Ishikawa (cell line): ENCODE data around the gene MYBPHL.

Experiments
- CEBPB ChIP-seq: IDR thresholded peaks from 2 replicates; pipeline ENCODE4 v1.6.1; 2012
- EP300 ChIP-seq: IDR thresholded peaks from 2 replicates; pipeline ENCODE4 v1.6.1; 2012; ENCODE audit warnings: borderline replicate concordance
- FOXM1 ChIP-seq: IDR thresholded peaks from 2 replicates; pipeline ENCODE4 v1.6.1; 2012; ENCODE audit warnings: low read depth, borderline replicate concordance
- RAD21 ChIP-seq: IDR thresholded peaks from 2 replicates; pipeline ENCODE4 v1.6.1; 2012; ENCODE audit warnings: low read depth
- TAF1 ChIP-seq: IDR thresholded peaks from 2 replicates; pipeline ENCODE4 v1.6.1; 2012; ENCODE audit warnings: low read depth, mild to moderate bottlenecking
- TCF12 ChIP-seq: IDR thresholded peaks from 2 replicates; pipeline ENCODE4 v1.6.1; 2012; ENCODE audit warnings: low read depth
- TEAD4 ChIP-seq: IDR thresholded peaks from 2 replicates; pipeline ENCODE4 v1.6.1; 2012
- YY1 ChIP-seq: IDR thresholded peaks from 2 replicates; pipeline ENCODE4 v1.6.1; 2012; ENCODE audit warnings: low read depth
- ZBTB7A ChIP-seq: IDR thresholded peaks from 2 replicates; pipeline ENCODE4 v1.6.1; 2012; ENCODE audit warnings: low read depth
- TF ChIP-seq, protein P1 (sequence below): IDR thresholded peaks from 2 replicates; pipeline ENCODE4 v1.6.1; 2012; ENCODE audit warnings: low read depth, mild to moderate bottlenecking
- TF ChIP-seq, protein P2 (sequence below): IDR thresholded peaks from 2 replicates; pipeline ENCODE4 v1.6.1; 2012

DNA sequence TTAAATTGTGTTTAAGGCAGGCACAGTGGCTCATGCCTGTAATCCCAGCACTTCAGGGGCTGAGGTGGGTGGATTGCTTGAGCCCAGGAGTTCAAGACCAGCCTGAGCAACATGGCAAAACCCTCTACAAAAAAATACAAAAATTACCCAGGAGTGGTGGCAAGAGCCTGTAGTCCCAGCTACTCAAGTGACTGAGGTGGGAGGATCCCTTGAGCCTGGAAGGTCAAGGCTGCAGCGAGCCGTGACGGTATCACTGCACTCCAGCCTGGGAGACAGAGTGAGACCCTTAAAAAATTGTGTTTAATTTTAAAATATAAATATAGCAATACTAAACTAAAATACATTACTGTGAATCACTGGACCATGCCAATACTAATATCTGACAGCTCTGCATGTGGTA is 48.1 kb upstream of the MYBPHL start:
- TF ChIP-seq, protein P1, sequence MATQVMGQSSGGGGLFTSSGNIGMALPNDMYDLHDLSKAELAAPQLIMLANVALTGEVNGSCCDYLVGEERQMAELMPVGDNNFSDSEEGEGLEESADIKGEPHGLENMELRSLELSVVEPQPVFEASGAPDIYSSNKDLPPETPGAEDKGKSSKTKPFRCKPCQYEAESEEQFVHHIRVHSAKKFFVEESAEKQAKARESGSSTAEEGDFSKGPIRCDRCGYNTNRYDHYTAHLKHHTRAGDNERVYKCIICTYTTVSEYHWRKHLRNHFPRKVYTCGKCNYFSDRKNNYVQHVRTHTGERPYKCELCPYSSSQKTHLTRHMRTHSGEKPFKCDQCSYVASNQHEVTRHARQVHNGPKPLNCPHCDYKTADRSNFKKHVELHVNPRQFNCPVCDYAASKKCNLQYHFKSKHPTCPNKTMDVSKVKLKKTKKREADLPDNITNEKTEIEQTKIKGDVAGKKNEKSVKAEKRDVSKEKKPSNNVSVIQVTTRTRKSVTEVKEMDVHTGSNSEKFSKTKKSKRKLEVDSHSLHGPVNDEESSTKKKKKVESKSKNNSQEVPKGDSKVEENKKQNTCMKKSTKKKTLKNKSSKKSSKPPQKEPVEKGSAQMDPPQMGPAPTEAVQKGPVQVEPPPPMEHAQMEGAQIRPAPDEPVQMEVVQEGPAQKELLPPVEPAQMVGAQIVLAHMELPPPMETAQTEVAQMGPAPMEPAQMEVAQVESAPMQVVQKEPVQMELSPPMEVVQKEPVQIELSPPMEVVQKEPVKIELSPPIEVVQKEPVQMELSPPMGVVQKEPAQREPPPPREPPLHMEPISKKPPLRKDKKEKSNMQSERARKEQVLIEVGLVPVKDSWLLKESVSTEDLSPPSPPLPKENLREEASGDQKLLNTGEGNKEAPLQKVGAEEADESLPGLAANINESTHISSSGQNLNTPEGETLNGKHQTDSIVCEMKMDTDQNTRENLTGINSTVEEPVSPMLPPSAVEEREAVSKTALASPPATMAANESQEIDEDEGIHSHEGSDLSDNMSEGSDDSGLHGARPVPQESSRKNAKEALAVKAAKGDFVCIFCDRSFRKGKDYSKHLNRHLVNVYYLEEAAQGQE, result no peak
- TF ChIP-seq EP300 (no peak), TCF12 (no peak), TAF1 (no peak), ZBTB7A (no peak), YY1 (no peak), CEBPB (no peak), FOXM1 (no peak), RAD21 (no peak), TEAD4 (no peak)
- TF ChIP-seq, protein P2, sequence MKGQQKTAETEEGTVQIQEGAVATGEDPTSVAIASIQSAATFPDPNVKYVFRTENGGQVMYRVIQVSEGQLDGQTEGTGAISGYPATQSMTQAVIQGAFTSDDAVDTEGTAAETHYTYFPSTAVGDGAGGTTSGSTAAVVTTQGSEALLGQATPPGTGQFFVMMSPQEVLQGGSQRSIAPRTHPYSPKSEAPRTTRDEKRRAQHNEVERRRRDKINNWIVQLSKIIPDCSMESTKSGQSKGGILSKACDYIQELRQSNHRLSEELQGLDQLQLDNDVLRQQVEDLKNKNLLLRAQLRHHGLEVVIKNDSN, result no peak
